A549 (cell line): ENCODE measurements around the gene STRN. TPM values are rescaled to one million over a fixed set of nuclear protein-coding genes. Genes with fewer than 3 reads are reported as not detected.

Experiments used
- ATAC-seq, 2 experiments: fragments of 200-7000 bp in 1 of 2; fragments of >200 bp in 1 of 2; cut with Nextera tagmentation in 1 of 2; cut with Tn5 transposase in 1 of 2; 3 replicates each; pipeline versions ENCODE4 v1.8.0 to v1.9.1; 2018 to 2020; ENCODE audit warnings: mild to moderate bottlenecking in 1 of 2, moderate library complexity in 1 of 2
- CTCF ChIA-PET: fragments of 300-600 bp; sonication (Branson Sonifier 250); formaldehyde crosslinking; extraction: SDS; loops from one replicate; lab custom pipeline; 2021; ENCODE audit warnings: antibody characterized with exemption, inconsistent platforms; lab: Yijun Ruan, JAX
- POLR2A ChIA-PET: fragments of 350-600 bp; formaldehyde crosslinking; extraction: SDS; loops from one replicate; lab custom pipeline; 2021; ENCODE audit warnings: antibody characterized with exemption, inconsistent platforms; lab: Yijun Ruan, JAX
- DNase-seq, 2 experiments: peaks; one replicate each; pipeline versions ENCODE4 v3.0.0 to v3.0.0-alpha.2; 2011 to 2016; ENCODE audit warnings: low read depth in 1 of 2, low spot score in 1 of 2
- FAIRE-seq: peaks from 2 replicates; lab custom pipeline; 2011; peaks lifted over from hg19 to GRCh38; lab: Jason Lieb, UNC
- H3K27ac ChIP-seq, 2 experiments: fragments of >200 bp; sonication (Bioruptor Twin); formaldehyde crosslinking; 3 replicates each; pipeline ENCODE4 v1.5.1; 2016 to 2017
- H3K4me1 ChIP-seq: fragments of >200 bp; sonication (Bioruptor Twin); formaldehyde crosslinking; 3 replicates; pipeline ENCODE4 v1.6.1; 2016
- H3K4me2 ChIP-seq: fragments of >200 bp; sonication (Bioruptor Twin); formaldehyde crosslinking; 3 replicates; pipeline ENCODE4 v1.6.1; 2016
- H3K4me3 ChIP-seq: fragments of >200 bp; sonication (Bioruptor Twin); formaldehyde crosslinking; 3 replicates; pipeline ENCODE4 v1.5.1; 2016
- H3K9me3 ChIP-seq: fragments of >200 bp; sonication (Bioruptor Twin); formaldehyde crosslinking; 3 replicates; pipeline ENCODE4 v1.6.1; 2016
- CEBPB ChIP-seq, 2 experiments: fragments of >200 bp in 1 of 2; sonication (Bioruptor Twin) in 1 of 2; formaldehyde crosslinking in 1 of 2; IDR thresholded peaks; 2 replicates each; pipeline ENCODE4 v1.6.1; 2012 to 2016
- CHD4 ChIP-seq: fragments of 200-600 bp; sonication (generic); IDR thresholded peaks from 2 replicates; pipeline ENCODE4 v1.6.1; 2016; ENCODE audit warnings: antibody characterized with exemption, mild to moderate bottlenecking, borderline replicate concordance
- FOSB ChIP-seq: fragments of 250-450 bp; sonication (Bioruptor Pico); IDR thresholded peaks from 2 replicates; pipeline ENCODE4 v1.5.0; 2020; ENCODE audit warnings: mild to moderate bottlenecking, moderate library complexity
- HDAC2 ChIP-seq: fragments of 200-600 bp; sonication (generic); IDR thresholded peaks from 2 replicates; pipeline ENCODE4 v1.6.1; 2016
- HEYL ChIP-seq: fragments of 250-450 bp; sonication (Bioruptor Pico); IDR thresholded peaks from 2 replicates; pipeline ENCODE4 v1.8.0; 2021; ENCODE audit warnings: mild to moderate bottlenecking, moderate library complexity
- JUN ChIP-seq, 2 experiments: fragments of >200 bp; sonication (Bioruptor Twin); formaldehyde crosslinking; IDR thresholded peaks; 2 replicates in 1 of 2; 3 replicates in 1 of 2; pipeline ENCODE4 v1.6.1; 2016 to 2017
- KDM1A ChIP-seq: fragments of 200-600 bp; sonication (generic); IDR thresholded peaks from 2 replicates; pipeline ENCODE4 v1.6.1; 2016; ENCODE audit warnings: low read depth, mild to moderate bottlenecking
- KDM5A ChIP-seq: fragments of 200-600 bp; sonication (generic); IDR thresholded peaks from 2 replicates; pipeline ENCODE4 v1.6.1; 2016; ENCODE audit warnings: antibody characterized with exemption, mild to moderate bottlenecking
- MAFK ChIP-seq: fragments of 450-650 bp; IDR thresholded peaks from 2 replicates; pipeline ENCODE4 v1.6.1; 2014; ENCODE audit not compliant: partially characterized antibody
- MAZ ChIP-seq: fragments of 150-350 bp; IDR thresholded peaks from 2 replicates; pipeline ENCODE4 v1.6.1; 2014; ENCODE audit warnings: antibody characterized with exemption, low read depth, low read length, borderline replicate concordance
- NR3C1 ChIP-seq: fragments of >200 bp; sonication (Bioruptor Twin); formaldehyde crosslinking; IDR thresholded peaks from 3 replicates; pipeline ENCODE4 v1.6.1; 2017
- PHF8 ChIP-seq: fragments of 200-600 bp; sonication (generic); IDR thresholded peaks from 2 replicates; pipeline ENCODE4 v1.6.1; 2016; ENCODE audit warnings: low read depth, mild to moderate bottlenecking, antibody characterized with exemption, moderate library complexity, borderline replicate concordance
- POLR2A ChIP-seq: IDR thresholded peaks from 2 replicates; pipeline ENCODE4 v1.6.1; 2012; ENCODE audit warnings: mild to moderate bottlenecking, low read length
- RAD21 ChIP-seq, 2 experiments: fragments of >200 bp in 1 of 2; sonication (Bioruptor Twin) in 1 of 2; formaldehyde crosslinking in 1 of 2; IDR thresholded peaks in 1 of 2; conservative IDR thresholded peaks in 1 of 2; 2 replicates in 1 of 2; 3 replicates in 1 of 2; pipeline ENCODE4 v1.6.1; 2012 to 2018; ENCODE audit warnings: inconsistent platforms in 1 of 2
- RNF2 ChIP-seq: fragments of 200-600 bp; sonication (generic); IDR thresholded peaks from 2 replicates; pipeline ENCODE4 v1.6.1; 2016; ENCODE audit warnings: low read depth, mild to moderate bottlenecking, antibody characterized with exemption, moderate library complexity, borderline replicate concordance
- SMC3 ChIP-seq: fragments of >200 bp; sonication (Bioruptor Twin); formaldehyde crosslinking; IDR thresholded peaks from 3 replicates; pipeline ENCODE4 v1.6.1; 2018; ENCODE audit warnings: inconsistent platforms
- TFCP2L1 ChIP-seq: fragments of 250-450 bp; sonication (Bioruptor Pico); IDR thresholded peaks from 2 replicates; pipeline ENCODE4 v1.5.0; 2021; ENCODE audit warnings: mild to moderate bottlenecking
- ZC3H11A ChIP-seq: fragments of 450-650 bp; IDR thresholded peaks from 2 replicates; pipeline ENCODE4 v1.6.1; 2014; ENCODE audit warnings: antibody characterized with exemption, mild to moderate bottlenecking
- ZNF302 ChIP-seq: fragments of 250-450 bp; sonication (Bioruptor Pico); IDR thresholded peaks from 2 replicates; pipeline ENCODE4 v1.9.0; 2021; ENCODE audit warnings: inconsistent platforms, mild to moderate bottlenecking, moderate library complexity
- WGBS: methylation state at CpG from one replicate; pipeline ENCODE4 v1.1.6; 2017; ENCODE audit errors: missing lambda C conversion rate; 5-methylcytosine and 5-hydroxymethylcytosine counted together
- polyA plus RNA-seq, 4 experiments: library from polyadenylated mRNA; depleted of rRNA in 3 of 4; stranded (reverse); fragments of >200 nt; fragmentation: RNase III in 1 of 4; extraction: RNeasy Plus Mini Kit Qiagen cat#74134 plus additional on column Dnase treatment in 1 of 4; gene quantifications; 2 replicates in 3 of 4; 3 replicates in 1 of 4; pipeline ENCODE4 v1.2.3, GENCODE V29; 2011 to 2017
- TF ChIP-seq, protein P1 (sequence below): IDR thresholded peaks from 2 replicates; pipeline ENCODE4 v1.6.1; 2012
- TF ChIP-seq, protein P2 (sequence below): fragments of 250-450 bp; sonication (Bioruptor Pico); IDR thresholded peaks from 2 replicates; pipeline ENCODE4 v1.5.0; 2020; ENCODE audit warnings: low read depth, mild to moderate bottlenecking, moderate library complexity
- TF ChIP-seq, protein P3 (sequence below): IDR thresholded peaks from 2 replicates; pipeline ENCODE4 v1.6.1; 2012
- TF ChIP-seq, protein P4 (sequence below): fragments of >200 bp; sonication (Bioruptor Twin); formaldehyde crosslinking; IDR thresholded peaks from 3 replicates; pipeline ENCODE4 v1.6.1; 2016

STRN gene
- polyA plus RNA-seq, 2 of the 4 experiments (the other 2 are of a cell fraction) = 13.1 to 36.0 TPM

DNA sequence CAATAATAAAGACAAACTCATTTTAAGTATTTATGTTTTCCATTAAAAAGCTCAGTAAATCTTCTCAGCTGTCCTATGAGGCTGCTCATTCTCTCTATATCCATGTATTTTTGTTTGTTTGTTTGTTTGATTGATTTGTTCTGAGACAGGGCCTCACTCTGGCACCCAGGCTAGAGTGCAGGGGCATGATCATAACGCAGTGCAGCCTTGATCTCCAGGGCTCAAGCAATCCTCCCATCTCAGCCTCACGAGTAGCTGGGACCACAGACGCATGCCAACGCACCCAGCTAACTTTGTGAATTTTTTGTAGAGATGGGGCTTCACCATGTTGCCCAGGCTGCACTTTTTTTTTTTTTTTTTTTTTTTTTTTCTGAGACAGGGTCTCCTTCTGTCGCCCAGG, 5.6 kb downstream of the STRN start:
- H3K4me2 ChIP-seq = no peak overlapping the region
- TF ChIP-seq RAD21 (conservative IDR thresholded peaks at IDR 0.05 in 1 of 2, IDR thresholded peaks at IDR 0.05 in 1 of 2) (no peak), MAFK (no peak), CEBPB (IDR thresholded peaks at IDR 0.05) (no peak), TFCP2L1 (CRISPR knock-in tag) (no peak), CHD4 (no peak), POLR2A (no peak), HDAC2 (no peak), HEYL (no peak), SMC3 (no peak), JUN (IDR thresholded peaks at IDR 0.05) (no peak), RNF2 (no peak), KDM5A (no peak), FOSB (CRISPR knock-in tag) (no peak)
- TF ChIP-seq, protein P1, sequence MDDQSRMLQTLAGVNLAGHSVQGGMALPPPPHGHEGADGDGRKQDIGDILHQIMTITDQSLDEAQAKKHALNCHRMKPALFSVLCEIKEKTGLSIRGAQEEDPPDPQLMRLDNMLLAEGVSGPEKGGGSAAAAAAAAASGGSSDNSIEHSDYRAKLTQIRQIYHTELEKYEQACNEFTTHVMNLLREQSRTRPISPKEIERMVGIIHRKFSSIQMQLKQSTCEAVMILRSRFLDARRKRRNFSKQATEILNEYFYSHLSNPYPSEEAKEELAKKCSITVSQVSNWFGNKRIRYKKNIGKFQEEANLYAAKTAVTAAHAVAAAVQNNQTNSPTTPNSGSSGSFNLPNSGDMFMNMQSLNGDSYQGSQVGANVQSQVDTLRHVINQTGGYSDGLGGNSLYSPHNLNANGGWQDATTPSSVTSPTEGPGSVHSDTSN = no peak
- TF ChIP-seq, all 56 proteins: peak for 0
- POLR2A ChIA-PET = interaction anchor here (0.6 kb wide), 1 partner anchor 24 kb away, joined by 3 read pairs; no protein-coding TSS in a partner anchor
- no peak for FAIRE-seq
- no peak for ATAC-seq
- CTCF ChIA-PET = no interaction called here
- Histone ChIP-seq H3K27ac (no peak overlapping the region), H3K4me3 (no peak overlapping the region), H3K9me3 (no peaks in the 10 kb centered on the region), H3K4me1 (peaks cover 18% of the 10 kb centered on the region)
- DNase-seq = no peak
- 89% methylated on average over 5 of the region's 5 CpGs for WGBS

DNA sequence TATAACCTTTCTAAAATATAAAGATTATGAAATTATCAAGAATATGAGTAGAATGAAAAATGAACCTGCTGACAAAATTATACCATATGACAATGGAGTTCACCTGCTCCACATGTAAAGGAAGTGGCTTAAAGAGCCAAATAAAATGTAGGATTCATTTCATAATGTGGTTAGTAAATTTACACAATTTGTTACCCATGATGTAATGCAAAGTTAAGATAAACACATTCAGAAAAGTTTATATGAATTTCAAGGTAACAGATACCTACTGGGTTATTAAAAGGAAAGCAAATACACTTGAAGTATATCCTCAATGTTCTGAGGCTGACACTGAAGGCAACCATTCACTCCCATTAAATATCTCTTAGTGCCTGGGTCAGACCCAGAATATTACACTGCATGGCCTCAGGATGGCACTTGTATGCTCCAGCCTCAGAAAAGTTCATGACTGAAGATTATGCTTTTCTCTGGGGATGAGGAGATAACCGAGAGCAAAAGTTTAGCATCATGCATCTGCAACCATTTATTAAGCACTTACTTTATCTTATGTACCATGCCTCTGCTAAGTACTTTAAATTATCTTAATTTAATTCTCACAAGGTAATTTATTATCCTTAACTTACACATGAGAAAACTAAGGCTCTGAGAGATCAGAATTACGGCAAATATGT, 6.2 kb downstream of the STRN start:
- ATAC-seq = peak; percentile 69 to 73; a peak in 4 of 6 replicates
- H3K9me3 ChIP-seq = no peaks in the 10 kb centered on the region
- H3K4me3 ChIP-seq = no peak overlapping the region
- ChIA-PET CTCF (no interaction called here), POLR2A (interaction anchor here (0.6 kb wide), 1 partner anchor 24 kb away, joined by 3 read pairs; no protein-coding TSS in a partner anchor)
- no peak overlapping the region for H3K27ac ChIP-seq
- 92% methylated on average over 2 of the region's 2 CpGs for WGBS
- TF ChIP-seq MAZ (no peak), HDAC2 (no peak), NR3C1 (no peak), ZNF302 (CRISPR knock-in tag) (no peak), ZC3H11A (no peak), KDM1A (no peak), CEBPB (IDR thresholded peaks at IDR 0.05) (no peak), PHF8 (no peak)
- TF ChIP-seq, protein P2, sequence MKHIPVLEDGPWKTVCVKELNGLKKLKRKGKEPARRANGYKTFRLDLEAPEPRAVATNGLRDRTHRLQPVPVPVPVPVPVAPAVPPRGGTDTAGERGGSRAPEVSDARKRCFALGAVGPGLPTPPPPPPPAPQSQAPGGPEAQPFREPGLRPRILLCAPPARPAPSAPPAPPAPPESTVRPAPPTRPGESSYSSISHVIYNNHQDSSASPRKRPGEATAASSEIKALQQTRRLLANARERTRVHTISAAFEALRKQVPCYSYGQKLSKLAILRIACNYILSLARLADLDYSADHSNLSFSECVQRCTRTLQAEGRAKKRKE (CRISPR knock-in tag) = no peak
- TF ChIP-seq, protein P3, sequence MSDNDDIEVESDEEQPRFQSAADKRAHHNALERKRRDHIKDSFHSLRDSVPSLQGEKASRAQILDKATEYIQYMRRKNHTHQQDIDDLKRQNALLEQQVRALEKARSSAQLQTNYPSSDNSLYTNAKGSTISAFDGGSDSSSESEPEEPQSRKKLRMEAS = no peak
- TF ChIP-seq, protein P4, sequence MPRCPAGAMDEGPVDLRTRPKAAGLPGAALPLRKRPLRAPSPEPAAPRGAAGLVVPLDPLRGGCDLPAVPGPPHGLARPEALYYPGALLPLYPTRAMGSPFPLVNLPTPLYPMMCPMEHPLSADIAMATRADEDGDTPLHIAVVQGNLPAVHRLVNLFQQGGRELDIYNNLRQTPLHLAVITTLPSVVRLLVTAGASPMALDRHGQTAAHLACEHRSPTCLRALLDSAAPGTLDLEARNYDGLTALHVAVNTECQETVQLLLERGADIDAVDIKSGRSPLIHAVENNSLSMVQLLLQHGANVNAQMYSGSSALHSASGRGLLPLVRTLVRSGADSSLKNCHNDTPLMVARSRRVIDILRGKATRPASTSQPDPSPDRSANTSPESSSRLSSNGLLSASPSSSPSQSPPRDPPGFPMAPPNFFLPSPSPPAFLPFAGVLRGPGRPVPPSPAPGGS = no peak
- peaks cover 17% of the 10 kb centered on the region for H3K4me1 ChIP-seq
- H3K4me2 ChIP-seq = no peak overlapping the region
- FAIRE-seq = peak; percentile 65
- DNase-seq = no peak
